Measurements from ENCODE around the gene APOBEC2.
"Not testable (repeated sequence)": the region's sequence is repeated elsewhere in the genome, so short reads cannot be mapped to it uniquely, and the experiment has no call there.

DNA sequence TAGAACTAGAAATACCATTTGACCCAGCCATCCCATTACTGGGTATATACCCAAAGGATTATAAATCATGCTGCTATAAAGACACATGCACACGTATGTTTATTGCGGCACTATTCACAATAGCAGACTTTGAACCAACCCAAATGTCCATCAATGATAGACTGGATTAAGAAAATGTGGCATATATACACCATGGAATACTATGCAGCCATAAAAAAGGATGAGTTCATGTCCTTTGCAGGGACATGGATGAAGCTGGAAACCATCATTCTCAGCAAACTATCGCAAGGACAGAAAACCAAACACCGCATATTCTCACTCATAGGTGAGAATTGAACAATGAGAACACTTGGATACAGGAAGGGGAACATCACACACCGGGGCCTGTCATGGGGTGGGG, 37.1 kb upstream of the APOBEC2 start:
- TF ChIP-seq EZH2 (IDR thresholded peaks at IDR 0.05; ENCODE audit: insufficient read depth, poor library complexity, severe bottlenecking); EZH2phosphoT487 (IDR thresholded peaks at IDR 0.05; ENCODE audit: insufficient read depth, low read depth): not testable (repeated sequence)

Data from GM23248 (cell line).